Hepatocyte (in vitro differentiated cells): ENCODE measurements around the gene SMC5. TPM values are rescaled to one million over a fixed set of nuclear protein-coding genes. Genes with fewer than 3 reads are reported as not detected.

Experiments used
- DNase-seq: peaks from one replicate; pipeline ENCODE4 v3.0.0-alpha.2; 2016; ENCODE audit warnings: low spot score
- H2AFZ ChIP-seq: fragments of 200-600 bp; sonication (generic); 2 replicates; pipeline ENCODE4 v1.6.0; 2016; ENCODE audit warnings: antibody characterized with exemption, mild to moderate bottlenecking
- H3K27ac ChIP-seq: fragments of 200-600 bp; sonication (generic); 2 replicates; pipeline ENCODE4 v1.5.1; 2016; ENCODE audit warnings: mild to moderate bottlenecking
- H3K27me3 ChIP-seq: fragments of 200-600 bp; sonication (generic); 2 replicates; pipeline ENCODE4 v1.6.1; 2016
- H3K36me3 ChIP-seq: fragments of 200-600 bp; sonication (generic); replicated peaks from 2 replicates; pipeline ENCODE4 v1.5.1; 2016; ENCODE audit warnings: low read depth; ENCODE audit not compliant: insufficient read depth
- H3K4me1 ChIP-seq: fragments of 200-600 bp; sonication (generic); 2 replicates; pipeline ENCODE4 v1.5.1; 2016; ENCODE audit warnings: mild to moderate bottlenecking, moderate library complexity; ENCODE audit not compliant: insufficient read depth
- H3K4me2 ChIP-seq: fragments of 200-600 bp; sonication (generic); 2 replicates; pipeline ENCODE4 v1.6.0; 2016
- H3K4me3 ChIP-seq: fragments of 200-600 bp; sonication (generic); 2 replicates; pipeline ENCODE4 v1.5.1; 2016; ENCODE audit warnings: mild to moderate bottlenecking
- H3K79me2 ChIP-seq: fragments of 200-600 bp; sonication (generic); 2 replicates; pipeline ENCODE4 v1.6.0; 2017; ENCODE audit warnings: mild to moderate bottlenecking
- H3K9me2 ChIP-seq: fragments of 200-600 bp; sonication (generic); replicated peaks from 2 replicates; pipeline ENCODE4 v1.6.0; 2017; ENCODE audit warnings: mild to moderate bottlenecking; ENCODE audit not compliant: insufficient read depth
- H3K9me3 ChIP-seq: fragments of 200-600 bp; sonication (generic); 2 replicates; pipeline ENCODE4 v1.5.1; 2016; ENCODE audit warnings: low read depth, mild to moderate bottlenecking
- H4K20me1 ChIP-seq: fragments of 200-600 bp; sonication (generic); 2 replicates; pipeline ENCODE4 v1.6.0; 2016; ENCODE audit warnings: mild to moderate bottlenecking; ENCODE audit not compliant: insufficient read depth, poor library complexity, severe bottlenecking
- CTCF ChIP-seq: fragments of 200-600 bp; sonication (generic); IDR thresholded peaks from 2 replicates; pipeline ENCODE4 v1.5.1; 2016; ENCODE audit warnings: antibody characterized with exemption, mild to moderate bottlenecking; ENCODE audit not compliant: poor library complexity
- EZH2 ChIP-seq: fragments of 200-600 bp; sonication (generic); IDR thresholded peaks from 2 replicates; pipeline ENCODE4 v1.6.1; 2016; ENCODE audit warnings: antibody characterized with exemption, mild to moderate bottlenecking, borderline replicate concordance
- EZH2phosphoT487 ChIP-seq: fragments of 200-600 bp; sonication (generic); IDR thresholded peaks from one replicate; pipeline ENCODE4 v1.6.1; 2018; ENCODE audit warnings: antibody characterized with exemption, mild to moderate bottlenecking, low read depth, moderate library complexity; ENCODE audit not compliant: unreplicated experiment, severe bottlenecking
- WGBS: methylation state at CpG from one replicate; pipeline ENCODE4 v1.1.6; 2016; ENCODE audit warnings: low lambda C conversion rate; ENCODE audit errors: missing lambda C conversion rate; 5-methylcytosine and 5-hydroxymethylcytosine counted together
- polyA plus RNA-seq: library from polyadenylated mRNA; unstranded; fragments of >200 nt; fragmentation: Nextera tagmentation; extraction: Ambion mirVana; gene quantifications from 2 replicates; pipeline ENCODE4 v1.2.1, GENCODE V29; 2016
- total RNA-seq: library from RNA; depleted of rRNA; stranded (reverse); fragments of >200 nt; gene quantifications from 2 replicates; pipeline ENCODE4 v1.2.3, GENCODE V29; 2014

SMC5 gene
- total and polyA plus RNA-seq, 2 experiments from 2014 or later: 14.9 to 30.7 TPM

- DNase-seq: no peak
- Histone ChIP-seq H3K27me3 (no peaks in the 10 kb centered on the region), H4K20me1 (peaks cover 19% of the 10 kb centered on the region), H2AFZ (peak overlapping the region; percentile 68), H3K36me3 (no peaks in the 10 kb centered on the region), H3K27ac (peak overlapping the region; percentile 96), H3K4me1 (peaks cover 40% of the 10 kb centered on the region), H3K9me2 (no peaks in the 10 kb centered on the region), H3K4me2 (peak overlapping the region; percentile 80), H3K9me3 (no peaks in the 10 kb centered on the region), H3K4me3 (peak overlapping the region; percentile 11), H3K79me2 (peaks cover 53% of the 10 kb centered on the region)
- TF ChIP-seq CTCF: no peak
- TF ChIP-seq EZH2phosphoT487: no peak
- TF ChIP-seq EZH2: no peak
- 67% methylated on average over 3 of the region's 3 CpGs for WGBS
Measured at GRCh38 chr9:70257502-70257901, 1.3 kb upstream of the SMC5 start.

GRCh38 chr9:70257991-70258691, 637 bp upstream of the SMC5 start:
- H3K9me3 ChIP-seq: no peaks in the 10 kb centered on the region
- peak; percentile 50 for DNase-seq
- TF ChIP-seq EZH2 (no peak), CTCF (no peak), EZH2phosphoT487 (no peak)
- H2AFZ ChIP-seq: peak overlapping the region; percentile 68
- no peaks in the 10 kb centered on the region for H3K9me2 ChIP-seq
- H3K27ac ChIP-seq: peak overlapping the region; percentile 96
- H3K79me2 ChIP-seq: peaks cover 60% of the 10 kb centered on the region
- H3K4me2 ChIP-seq: peak overlapping the region; percentile 80
- H3K4me1 ChIP-seq: peaks cover 43% of the 10 kb centered on the region
- 12% methylated on average over 27 of the region's 27 CpGs for WGBS
- peaks cover 23% of the 10 kb centered on the region for H4K20me1 ChIP-seq
- H3K36me3 ChIP-seq: no peaks in the 10 kb centered on the region
- no peaks in the 10 kb centered on the region for H3K27me3 ChIP-seq
- peak overlapping the region; percentile 11 for H3K4me3 ChIP-seq

- 1% methylated on average over 10 of the region's 10 CpGs for WGBS
Measured at GRCh38 chr9:70259512-70259802, 679 bp downstream of the SMC5 start.

More at GRCh38 chr9:70259512-70259802, 679 bp downstream of the SMC5 start:
- Histone ChIP-seq H3K79me2 (peaks cover 73% of the 10 kb centered on the region), H3K27ac (peak overlapping the region; percentile 96), H3K9me3 (no peaks in the 10 kb centered on the region), H3K4me2 (peak overlapping the region; percentile 75), H3K27me3 (no peaks in the 10 kb centered on the region), H2AFZ (peak overlapping the region; percentile 42), H3K9me2 (no peaks in the 10 kb centered on the region), H3K4me3 (peak overlapping the region; percentile 57), H3K4me1 (peaks cover 47% of the 10 kb centered on the region), H4K20me1 (peaks cover 35% of the 10 kb centered on the region), H3K36me3 (no peaks in the 10 kb centered on the region)
- TF ChIP-seq EZH2phosphoT487 (no peak), EZH2 (no peak), CTCF (no peak)
- DNase-seq: no peak
